ENCODE measurements around the gene RPEL1. TPM values are rescaled to one million over a fixed set of nuclear protein-coding genes. Genes with fewer than 3 reads are reported as not detected.

Gene RPEL1
- total RNA-seq, 2 donors from 2014 or later = not detected

GRCh38 chr10:103259989-103260388 lies 14.3 kb downstream of the RPEL1 start:
- no peaks in the 10 kb centered on the region for H3K36me3 ChIP-seq
- WGBS = 88% methylated on average over 5 of the region's 5 CpGs
- no peak for DNase-seq (ENCODE audit: low spot score)
- H3K4me3 ChIP-seq = no peak overlapping the region
- H3K9me3 ChIP-seq = no peaks in the 10 kb centered on the region
- no peaks in the 10 kb centered on the region for H3K4me1 ChIP-seq (replicated peaks)
- no peak overlapping the region for H3K27ac ChIP-seq
- intact Hi-C loops (cut with DNase I) = no loop called here
- TF ChIP-seq CTCF (IDR thresholded peaks at IDR 0.05) = no peak
- no peak for TF ChIP-seq POLR2AphosphoS5 (IDR thresholded peaks at IDR 0.05)
- TF ChIP-seq POLR2A (IDR thresholded peaks at IDR 0.05) = no peak
- no peaks in the 10 kb centered on the region for H3K27me3 ChIP-seq (replicated peaks; ENCODE audit: insufficient read depth)

- Histone ChIP-seq H3K4me1 (replicated peaks) (no peaks in the 10 kb centered on the region), H3K9me3 (no peaks in the 10 kb centered on the region), H3K4me3 (no peak overlapping the region), H3K27ac (no peak overlapping the region), H3K36me3 (no peaks in the 10 kb centered on the region), H3K27me3 (replicated peaks; ENCODE audit: insufficient read depth) (no peaks in the 10 kb centered on the region)
- WGBS = 67% methylated on average over 3 of the region's 3 CpGs
- intact Hi-C loops (cut with DNase I) = no loop called here
- TF ChIP-seq CTCF (IDR thresholded peaks at IDR 0.05) (no peak), POLR2A (IDR thresholded peaks at IDR 0.05) (no peak), POLR2AphosphoS5 (IDR thresholded peaks at IDR 0.05) (no peak)
- no peak for DNase-seq (ENCODE audit: low spot score)
Measured at GRCh38 chr10:103262229-103262628, 16.5 kb downstream of the RPEL1 start.

- no peaks in the 10 kb centered on the region for H3K9me3 ChIP-seq
- intact Hi-C loops (cut with DNase I) = no loop called here
- no peak overlapping the region for H3K4me3 ChIP-seq
- DNase-seq (ENCODE audit: low spot score) = peak; percentile 54
- TF ChIP-seq POLR2AphosphoS5 (IDR thresholded peaks at IDR 0.05) = no peak
- WGBS = 26% methylated on average over 11 of the region's 11 CpGs
- H3K27me3 ChIP-seq (replicated peaks; ENCODE audit: insufficient read depth) = no peaks in the 10 kb centered on the region
- H3K27ac ChIP-seq = no peak overlapping the region
- H3K4me1 ChIP-seq (replicated peaks) = no peaks in the 10 kb centered on the region
- no peaks in the 10 kb centered on the region for H3K36me3 ChIP-seq
Measured at GRCh38 chr10:103265717-103266329, 20.1 kb downstream of the RPEL1 start.

GRCh38 chr10:103273041-103273441 lies 27.4 kb downstream of the RPEL1 start:
- WGBS = 19% methylated on average over 4 of the region's 4 CpGs
- Histone ChIP-seq H3K27ac (no peak overlapping the region), H3K4me1 (replicated peaks) (no peaks in the 10 kb centered on the region), H3K9me3 (no peaks in the 10 kb centered on the region), H3K36me3 (no peaks in the 10 kb centered on the region), H3K4me3 (no peak overlapping the region), H3K27me3 (replicated peaks; ENCODE audit: insufficient read depth) (peaks cover 14% of the 10 kb centered on the region)
- TF ChIP-seq CTCF (IDR thresholded peaks at IDR 0.05) (no peak), POLR2A (IDR thresholded peaks at IDR 0.05) (no peak), POLR2AphosphoS5 (IDR thresholded peaks at IDR 0.05) (no peak)
- DNase-seq (ENCODE audit: low spot score) = no peak
- intact Hi-C loops (cut with DNase I) = no loop called here

GRCh38 chr10:103276251-103276895 lies 30.7 kb downstream of the RPEL1 start:
- Histone ChIP-seq H3K9me3 (no peaks in the 10 kb centered on the region), H3K36me3 (no peaks in the 10 kb centered on the region), H3K27ac (no peak overlapping the region), H3K4me1 (replicated peaks) (no peaks in the 10 kb centered on the region), H3K27me3 (replicated peaks; ENCODE audit: insufficient read depth) (peaks cover 16% of the 10 kb centered on the region), H3K4me3 (no peak overlapping the region)
- DNase-seq (ENCODE audit: low spot score) = no peak
- 11% methylated on average over 21 of the region's 21 CpGs for WGBS
- intact Hi-C loops (cut with DNase I) = no loop called here
- TF ChIP-seq CTCF (IDR thresholded peaks at IDR 0.05) = no peak

Data from prostate gland (tissue), 2 donors.